Measurements from ENCODE around the gene ATP2B2.

Gene ATP2B2

DNA sequence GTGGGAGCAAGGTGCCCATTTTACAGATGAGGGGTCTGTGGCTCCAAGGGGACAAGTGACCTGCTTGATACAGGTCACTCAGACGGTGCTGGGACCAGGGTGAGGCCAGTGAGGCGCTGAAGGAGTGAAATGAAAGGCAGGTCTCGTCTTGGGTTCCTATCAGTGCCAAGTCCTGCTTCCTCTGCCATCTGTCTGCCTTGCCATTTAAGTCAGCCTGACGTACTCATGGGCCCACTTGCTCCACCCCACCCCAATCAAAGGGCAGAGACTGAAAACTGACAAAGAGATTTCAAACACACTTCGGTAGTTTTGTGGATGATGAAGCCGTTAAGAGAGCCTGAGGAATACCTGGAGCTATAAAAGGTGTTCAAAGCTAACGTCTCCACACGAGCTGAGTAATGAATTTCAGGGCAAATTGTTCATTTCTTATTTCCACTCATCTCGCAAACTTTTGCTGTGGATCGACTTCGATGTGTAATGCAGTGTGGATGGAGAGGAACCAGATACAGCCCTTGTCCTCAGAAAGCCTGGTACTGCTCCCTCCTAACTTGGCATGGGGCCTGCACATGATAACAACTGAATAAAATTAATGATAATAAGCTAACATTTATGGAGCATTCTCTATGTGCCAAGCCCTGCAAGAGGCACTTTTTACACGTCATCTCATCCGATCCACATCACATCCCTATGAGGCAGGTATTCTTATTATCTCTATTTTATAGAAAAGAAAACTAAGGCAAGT, 36.6 kb downstream of the ATP2B2 start:
- Histone ChIP-seq H4K8ac (ENCODE audit: low read depth, low read length) (no peak overlapping the region), H2BK120ac (ENCODE audit: insufficient read depth, low read length, poor library complexity) (no peak overlapping the region), H3K27me3 (ENCODE audit: insufficient read depth, low read length) (no peaks in the 10 kb centered on the region), H3K4me3 (ENCODE audit: low read depth, low read length) (no peak overlapping the region), H2BK12ac (ENCODE audit: low read length) (no peak overlapping the region), H3K79me2 (ENCODE audit: control insufficient read depth, insufficient read depth, low read length, poor library complexity) (no peaks in the 10 kb centered on the region), H3K9me3 (ENCODE audit: insufficient read depth, low read depth, low read length) (peaks cover 3% of the 10 kb centered on the region), H3K36me3 (ENCODE audit: control insufficient read depth in 1 of 2, insufficient read depth in 2 of 2, low read length in 2 of 2) (no peaks in the 10 kb centered on the region), H3K18ac (ENCODE audit: low read length) (no peak overlapping the region), H3K23ac (ENCODE audit: low read length) (no peak overlapping the region), H3K27ac (ENCODE audit: low read depth, low read length) (no peak overlapping the region), H2AFZ (ENCODE audit: insufficient read depth, low read length, poor library complexity) (no peak overlapping the region), H4K12ac (ENCODE audit: low read depth, low read length) (no peak overlapping the region), H4K91ac (ENCODE audit: low read depth, low read length) (no peak overlapping the region), H3K14ac (ENCODE audit: low read length) (no peak overlapping the region), H3K9ac (ENCODE audit: low read length) (no peak overlapping the region), H2BK5ac (ENCODE audit: low read depth, low read length, poor library complexity) (no peak overlapping the region), H3K4ac (ENCODE audit: low read depth, low read length) (no peak overlapping the region), H2AK5ac (ENCODE audit: low read length) (no peak overlapping the region), H3K4me2 (ENCODE audit: low read length) (no peak overlapping the region), H3K4me1 (ENCODE audit: control insufficient read depth in 1 of 2, insufficient read depth in 2 of 2, low read length in 2 of 2) (no peaks in the 10 kb centered on the region), H3K79me1 (ENCODE audit: low read length) (no peaks in the 10 kb centered on the region)
- DNase-seq = no peak
- WGBS (ENCODE audit: extremely low coverage, insufficient coverage, insufficient read length) = no CpG with 5 or more reads among the region's 13 CpGs

DNA sequence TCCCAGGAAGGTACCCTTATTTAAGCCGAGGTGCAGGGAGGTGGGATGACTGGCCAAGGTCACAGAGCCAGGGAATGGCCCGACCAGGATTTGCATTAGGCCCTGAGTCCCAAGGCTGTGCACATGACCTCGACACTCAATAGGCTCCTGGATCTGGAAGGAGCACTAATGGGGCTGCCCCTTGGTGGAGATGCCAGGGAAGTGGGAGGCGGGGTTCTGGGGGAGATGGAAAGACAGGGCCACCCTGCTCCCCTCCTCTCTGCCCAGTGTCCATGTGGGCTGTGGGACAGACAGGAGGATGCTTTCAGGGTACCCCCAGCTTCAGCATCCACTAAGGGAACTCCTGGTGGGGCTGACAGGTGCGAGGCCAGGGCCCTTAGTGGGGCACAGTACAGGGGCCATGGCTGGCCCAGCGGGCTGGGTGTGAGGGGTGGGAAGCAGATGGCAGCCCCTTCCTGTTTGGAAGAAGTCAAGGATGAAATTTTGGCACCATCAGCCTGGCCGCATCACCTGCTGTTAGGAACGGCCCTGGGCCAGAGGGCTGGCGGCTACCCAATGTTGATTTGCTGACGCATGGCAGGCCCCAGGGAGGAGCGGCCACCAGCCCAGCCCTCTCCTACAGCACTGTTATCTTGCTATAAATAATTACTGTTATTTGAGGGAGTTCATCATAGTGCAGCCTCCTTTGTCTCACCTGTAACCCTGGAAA, 37.3 kb downstream of the ATP2B2 start:
- Histone ChIP-seq H3K9ac (ENCODE audit: low read length) (no peak overlapping the region), H3K36me3 (ENCODE audit: control insufficient read depth in 1 of 2, insufficient read depth in 2 of 2, low read length in 2 of 2) (no peaks in the 10 kb centered on the region), H4K91ac (ENCODE audit: low read depth, low read length) (no peak overlapping the region), H3K79me1 (ENCODE audit: low read length) (no peaks in the 10 kb centered on the region), H3K27ac (ENCODE audit: low read depth, low read length) (no peak overlapping the region), H3K4ac (ENCODE audit: low read depth, low read length) (no peak overlapping the region), H2BK120ac (ENCODE audit: insufficient read depth, low read length, poor library complexity) (no peak overlapping the region), H3K4me2 (ENCODE audit: low read length) (no peak overlapping the region), H2AK5ac (ENCODE audit: low read length) (no peak overlapping the region), H4K8ac (ENCODE audit: low read depth, low read length) (no peak overlapping the region), H4K12ac (ENCODE audit: low read depth, low read length) (no peak overlapping the region), H2BK12ac (ENCODE audit: low read length) (no peak overlapping the region), H3K18ac (ENCODE audit: low read length) (no peak overlapping the region), H3K23ac (ENCODE audit: low read length) (no peak overlapping the region), H2AFZ (ENCODE audit: insufficient read depth, low read length, poor library complexity) (no peak overlapping the region), H3K9me3 (ENCODE audit: insufficient read depth, low read depth, low read length) (peaks cover 4% of the 10 kb centered on the region), H3K4me3 (ENCODE audit: low read depth, low read length) (no peak overlapping the region), H3K14ac (ENCODE audit: low read length) (no peak overlapping the region), H3K4me1 (ENCODE audit: control insufficient read depth in 1 of 2, insufficient read depth in 2 of 2, low read length in 2 of 2) (no peaks in the 10 kb centered on the region), H3K27me3 (ENCODE audit: insufficient read depth, low read length) (no peaks in the 10 kb centered on the region), H2BK5ac (ENCODE audit: low read depth, low read length, poor library complexity) (no peak overlapping the region), H3K79me2 (ENCODE audit: control insufficient read depth, insufficient read depth, low read length, poor library complexity) (no peaks in the 10 kb centered on the region)
- no CpG with 5 or more reads among the region's 11 CpGs for WGBS (ENCODE audit: extremely low coverage, insufficient coverage, insufficient read length)
- DNase-seq = no peak

DNA sequence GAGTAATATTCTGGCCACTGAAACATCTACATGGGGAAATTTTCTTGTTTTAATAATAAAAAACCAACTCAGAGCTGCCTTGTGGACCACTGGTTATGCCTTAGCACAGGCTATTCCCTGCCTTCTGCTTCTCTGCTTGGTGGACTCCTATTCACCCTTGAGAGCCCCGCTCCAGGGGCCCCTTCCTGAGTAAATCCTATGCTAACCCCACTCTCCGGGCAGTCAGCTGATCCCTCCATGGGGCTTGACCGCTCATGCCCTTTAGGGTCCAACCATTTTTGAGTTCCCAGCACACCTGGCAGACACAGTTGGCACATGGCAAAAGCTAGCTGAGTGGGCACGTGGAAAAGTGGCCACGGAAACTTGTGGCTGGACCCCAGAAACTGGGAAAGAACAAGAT, 38.2 kb downstream of the ATP2B2 start:
- H3K4me3 ChIP-seq (ENCODE audit: low read depth, low read length) = no peak overlapping the region
- H3K27ac ChIP-seq (ENCODE audit: low read depth, low read length) = no peak overlapping the region
- H3K14ac ChIP-seq (ENCODE audit: low read length) = no peak overlapping the region
- no peak overlapping the region for H3K9ac ChIP-seq (ENCODE audit: low read length)
- no peak overlapping the region for H3K4me2 ChIP-seq (ENCODE audit: low read length)
- no peak overlapping the region for H4K8ac ChIP-seq (ENCODE audit: low read depth, low read length)
- no peak overlapping the region for H2BK5ac ChIP-seq (ENCODE audit: low read depth, low read length, poor library complexity)
- H3K27me3 ChIP-seq (ENCODE audit: insufficient read depth, low read length) = no peaks in the 10 kb centered on the region
- H2BK120ac ChIP-seq (ENCODE audit: insufficient read depth, low read length, poor library complexity) = no peak overlapping the region
- no peak overlapping the region for H4K91ac ChIP-seq (ENCODE audit: low read depth, low read length)
- no peaks in the 10 kb centered on the region for H3K79me1 ChIP-seq (ENCODE audit: low read length)
- no peak overlapping the region for H2BK12ac ChIP-seq (ENCODE audit: low read length)
- WGBS (ENCODE audit: extremely low coverage, insufficient coverage, insufficient read length) = no CpG with 5 or more reads among the region's 5 CpGs
- no peaks in the 10 kb centered on the region for H3K79me2 ChIP-seq (ENCODE audit: control insufficient read depth, insufficient read depth, low read length, poor library complexity)
- H3K36me3 ChIP-seq (ENCODE audit: control insufficient read depth in 1 of 2, insufficient read depth in 2 of 2, low read length in 2 of 2) = no peaks in the 10 kb centered on the region
- H3K9me3 ChIP-seq (ENCODE audit: insufficient read depth, low read depth, low read length) = peaks cover 4% of the 10 kb centered on the region
- no peak overlapping the region for H3K18ac ChIP-seq (ENCODE audit: low read length)
- no peak overlapping the region for H3K23ac ChIP-seq (ENCODE audit: low read length)
- no peak overlapping the region for H2AK5ac ChIP-seq (ENCODE audit: low read length)
- no peak overlapping the region for H2AFZ ChIP-seq (ENCODE audit: insufficient read depth, low read length, poor library complexity)
- no peak for DNase-seq
- H3K4ac ChIP-seq (ENCODE audit: low read depth, low read length) = no peak overlapping the region
- no peaks in the 10 kb centered on the region for H3K4me1 ChIP-seq (ENCODE audit: control insufficient read depth in 1 of 2, insufficient read depth in 2 of 2, low read length in 2 of 2)
- H4K12ac ChIP-seq (ENCODE audit: low read depth, low read length) = no peak overlapping the region

DNA sequence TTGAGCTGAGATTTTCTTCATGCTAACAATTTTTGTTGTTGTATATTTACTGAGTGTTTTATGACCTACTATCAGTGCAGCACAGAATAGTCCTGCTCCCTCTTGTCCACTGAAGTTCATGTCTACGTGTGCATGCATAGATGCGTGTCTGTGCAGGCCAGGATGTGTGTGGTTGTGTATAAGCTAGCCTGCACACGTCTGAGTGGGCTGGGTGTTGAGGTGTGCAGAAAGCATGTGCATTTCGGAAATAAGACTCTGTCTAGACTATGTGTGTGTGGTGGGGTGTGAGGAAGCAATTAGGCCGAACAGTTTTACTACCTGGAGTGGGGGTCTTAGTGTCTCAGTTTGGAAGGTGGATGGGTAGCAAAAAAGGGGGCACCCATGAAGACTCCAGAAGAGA, 39.2 kb downstream of the ATP2B2 start:
- H2AK5ac ChIP-seq (ENCODE audit: low read length) = no peak overlapping the region
- no peaks in the 10 kb centered on the region for H3K79me2 ChIP-seq (ENCODE audit: control insufficient read depth, insufficient read depth, low read length, poor library complexity)
- no peak overlapping the region for H2BK12ac ChIP-seq (ENCODE audit: low read length)
- H3K23ac ChIP-seq (ENCODE audit: low read length) = no peak overlapping the region
- H2AFZ ChIP-seq (ENCODE audit: insufficient read depth, low read length, poor library complexity) = no peak overlapping the region
- H3K14ac ChIP-seq (ENCODE audit: low read length) = no peak overlapping the region
- H3K4me3 ChIP-seq (ENCODE audit: low read depth, low read length) = no peak overlapping the region
- no peak overlapping the region for H2BK120ac ChIP-seq (ENCODE audit: insufficient read depth, low read length, poor library complexity)
- H3K79me1 ChIP-seq (ENCODE audit: low read length) = no peaks in the 10 kb centered on the region
- WGBS (ENCODE audit: extremely low coverage, insufficient coverage, insufficient read length) = no CpG with 5 or more reads among the region's 5 CpGs
- peaks cover 4% of the 10 kb centered on the region for H3K9me3 ChIP-seq (ENCODE audit: insufficient read depth, low read depth, low read length)
- no peak overlapping the region for H4K91ac ChIP-seq (ENCODE audit: low read depth, low read length)
- H3K18ac ChIP-seq (ENCODE audit: low read length) = no peak overlapping the region
- H3K9ac ChIP-seq (ENCODE audit: low read length) = no peak overlapping the region
- H4K8ac ChIP-seq (ENCODE audit: low read depth, low read length) = no peak overlapping the region
- no peak overlapping the region for H3K27ac ChIP-seq (ENCODE audit: low read depth, low read length)
- no peak overlapping the region for H4K12ac ChIP-seq (ENCODE audit: low read depth, low read length)
- no peaks in the 10 kb centered on the region for H3K36me3 ChIP-seq (ENCODE audit: control insufficient read depth in 1 of 2, insufficient read depth in 2 of 2, low read length in 2 of 2)
- H3K4me1 ChIP-seq (ENCODE audit: control insufficient read depth in 1 of 2, insufficient read depth in 2 of 2, low read length in 2 of 2) = no peaks in the 10 kb centered on the region
- DNase-seq = no peak
- no peaks in the 10 kb centered on the region for H3K27me3 ChIP-seq (ENCODE audit: insufficient read depth, low read length)
- no peak overlapping the region for H3K4me2 ChIP-seq (ENCODE audit: low read length)
- no peak overlapping the region for H3K4ac ChIP-seq (ENCODE audit: low read depth, low read length)
- no peak overlapping the region for H2BK5ac ChIP-seq (ENCODE audit: low read depth, low read length, poor library complexity)
